ENCODE results near the gene TIMP1.
"Not testable (repeated sequence)": the region's sequence is repeated elsewhere in the genome, so short reads cannot be mapped to it uniquely, and the experiment has no call there.

TIMP1 gene

DNA sequence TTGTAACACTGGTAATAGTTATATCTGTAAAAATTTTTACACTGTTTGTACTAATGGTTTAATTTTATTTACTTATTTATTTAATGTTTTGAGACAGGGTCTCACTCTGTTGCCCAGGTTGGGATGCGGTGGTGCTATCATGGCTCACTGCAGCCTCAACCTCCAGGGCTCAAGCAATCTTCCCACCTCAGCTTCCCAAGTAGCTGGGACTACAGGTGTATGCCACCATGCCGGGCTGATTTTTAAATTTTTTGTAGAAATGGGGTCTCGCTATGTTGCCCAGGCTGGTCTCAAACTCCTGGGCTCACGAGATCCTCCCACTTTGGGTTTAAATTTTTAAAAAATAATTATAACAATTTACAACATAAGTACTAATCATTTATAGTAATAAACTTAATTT lies 20.9 kb downstream of the TIMP1 start:
- DNase-seq (ENCODE audit: low read depth in 3 of 3, low spot score in 1 of 3): not testable (repeated sequence)

DNA sequence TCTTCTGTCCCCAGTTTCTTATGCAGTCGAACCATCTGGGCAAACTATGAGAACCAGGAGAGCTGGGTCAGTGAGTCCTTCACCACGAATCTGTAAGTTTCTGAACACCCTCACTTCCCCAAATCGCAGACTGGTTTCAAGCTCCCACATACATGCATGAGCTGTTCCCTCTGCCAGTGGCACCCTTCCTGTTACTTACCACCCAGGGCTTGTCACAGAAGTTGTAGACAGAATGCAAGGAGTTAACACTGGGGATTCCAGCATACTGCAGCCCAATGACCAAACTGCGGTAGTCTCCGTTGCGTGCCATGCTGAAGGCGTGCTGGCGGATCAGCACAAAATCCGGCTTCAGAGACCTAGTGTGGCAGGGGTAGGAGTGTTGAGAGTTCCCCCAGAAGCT lies 22.8 kb downstream of the TIMP1 start:
- DNase-seq (ENCODE audit: low read depth in 3 of 3, low spot score in 1 of 3): no peak

- no peak for DNase-seq (ENCODE audit: low read depth in 3 of 3, low spot score in 1 of 3)
Measured at GRCh38 chrX:47607091-47607490, 24.9 kb downstream of the TIMP1 start.

DNA sequence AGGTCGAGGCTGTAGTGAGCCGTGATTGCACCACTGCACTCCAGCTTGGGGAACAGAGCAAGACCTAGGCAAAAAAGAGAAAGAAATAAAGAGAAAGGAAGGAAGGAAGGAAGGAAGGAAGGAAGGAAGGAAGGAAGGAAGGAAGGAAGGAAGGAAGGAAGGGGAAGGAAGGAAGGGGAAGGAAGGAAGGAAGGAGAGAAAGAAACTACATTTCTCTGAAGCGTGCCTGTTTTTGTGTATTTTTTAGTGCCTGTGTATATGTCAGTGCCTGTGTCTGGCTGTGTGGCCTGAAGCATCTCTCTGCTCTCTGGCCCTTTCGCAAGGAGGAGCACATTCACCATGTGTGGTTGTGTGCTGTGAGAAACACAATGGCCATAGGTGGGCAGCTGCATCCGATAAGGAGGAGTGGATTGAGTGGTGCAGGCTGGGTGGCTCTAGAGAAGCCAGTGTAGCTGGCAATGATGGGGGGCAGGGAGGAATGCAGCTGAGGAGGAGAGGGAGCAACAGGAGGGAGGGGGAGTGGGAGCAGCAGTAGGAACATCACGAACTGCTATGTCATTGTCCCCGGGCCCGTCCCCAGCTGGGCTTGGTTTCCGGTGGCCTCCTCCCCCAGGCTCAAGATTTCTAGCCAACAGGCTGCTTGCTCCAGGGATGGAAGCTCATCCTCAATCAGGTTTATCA lies 26.0 kb downstream of the TIMP1 start:
- no peak for DNase-seq (ENCODE audit: low read depth in 3 of 3, low spot score in 1 of 3)

DNA sequence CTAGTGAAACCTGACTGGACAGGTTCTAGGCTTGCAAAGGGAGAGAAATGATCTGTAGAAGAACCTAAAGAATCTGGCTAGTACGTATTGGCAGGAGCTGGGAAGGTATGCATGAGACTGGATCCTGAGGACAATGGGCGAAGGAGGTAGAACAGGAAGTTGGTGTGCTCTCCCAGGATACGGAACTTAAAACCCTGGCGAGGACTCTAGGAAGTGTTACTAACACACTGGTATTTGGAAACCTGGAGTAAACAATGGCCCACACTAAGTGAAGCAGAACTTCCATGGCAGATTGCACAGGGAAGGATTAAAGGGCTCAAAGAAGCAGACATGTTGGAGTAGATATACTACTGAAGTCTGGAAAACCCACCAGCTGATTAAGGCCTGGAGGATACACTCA lies 28.3 kb downstream of the TIMP1 start:
- no peak for DNase-seq (ENCODE audit: low read depth in 3 of 3, low spot score in 1 of 3)

- no peak for DNase-seq (ENCODE audit: low read depth in 3 of 3, low spot score in 1 of 3)
Measured at GRCh38 chrX:47611489-47611888, 29.3 kb downstream of the TIMP1 start.

DNA sequence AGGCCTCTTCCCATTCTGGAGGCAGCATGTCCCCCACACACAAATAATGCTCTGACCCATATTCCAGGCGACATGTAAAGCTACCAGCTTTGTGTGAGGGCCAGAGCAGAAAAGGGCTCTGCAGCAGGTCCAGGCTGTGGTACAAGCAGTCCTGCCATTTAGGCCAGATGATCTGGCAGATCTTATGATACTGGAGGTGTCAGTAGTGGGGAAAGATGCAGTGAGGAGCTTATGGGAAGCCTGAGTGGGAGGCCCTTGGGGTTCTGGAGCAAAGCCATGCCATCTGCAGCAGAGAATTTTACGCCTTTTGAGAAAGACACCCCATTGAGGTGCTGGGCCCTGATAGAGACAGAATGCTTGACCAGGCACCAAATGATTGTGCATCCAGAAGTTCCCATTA lies 29.7 kb downstream of the TIMP1 start:
- DNase-seq (ENCODE audit: low read depth in 3 of 3, low spot score in 1 of 3): no peak

- no peak for DNase-seq (ENCODE audit: low read depth in 3 of 3, low spot score in 1 of 3)
Measured at GRCh38 chrX:47612418-47612817, 30.2 kb downstream of the TIMP1 start.

DNA sequence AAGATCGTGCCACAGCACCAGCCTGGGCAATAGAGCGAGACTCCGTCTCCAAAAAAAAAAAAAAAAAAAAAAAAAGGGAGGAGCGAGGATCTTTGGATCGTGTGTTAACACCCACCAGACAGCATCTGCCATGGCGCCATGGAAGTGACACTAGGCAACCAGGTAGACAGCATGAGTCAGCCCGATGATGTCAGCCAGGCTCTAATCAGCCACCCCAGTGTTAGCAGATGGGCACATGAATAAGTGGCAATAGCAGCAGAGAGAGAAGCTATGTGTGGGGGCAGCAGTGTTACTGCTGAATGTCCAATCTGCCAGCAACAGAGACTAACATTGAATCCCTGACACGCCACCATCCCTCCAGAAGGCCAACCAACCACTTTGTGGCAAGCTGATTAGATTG lies 30.8 kb downstream of the TIMP1 start:
- no peak for DNase-seq (ENCODE audit: low read depth in 3 of 3, low spot score in 1 of 3)

GRCh38 chrX:47614618-47615017 lies 32.4 kb downstream of the TIMP1 start:
- no peak for DNase-seq (ENCODE audit: low read depth in 3 of 3, low spot score in 1 of 3)

DNA sequence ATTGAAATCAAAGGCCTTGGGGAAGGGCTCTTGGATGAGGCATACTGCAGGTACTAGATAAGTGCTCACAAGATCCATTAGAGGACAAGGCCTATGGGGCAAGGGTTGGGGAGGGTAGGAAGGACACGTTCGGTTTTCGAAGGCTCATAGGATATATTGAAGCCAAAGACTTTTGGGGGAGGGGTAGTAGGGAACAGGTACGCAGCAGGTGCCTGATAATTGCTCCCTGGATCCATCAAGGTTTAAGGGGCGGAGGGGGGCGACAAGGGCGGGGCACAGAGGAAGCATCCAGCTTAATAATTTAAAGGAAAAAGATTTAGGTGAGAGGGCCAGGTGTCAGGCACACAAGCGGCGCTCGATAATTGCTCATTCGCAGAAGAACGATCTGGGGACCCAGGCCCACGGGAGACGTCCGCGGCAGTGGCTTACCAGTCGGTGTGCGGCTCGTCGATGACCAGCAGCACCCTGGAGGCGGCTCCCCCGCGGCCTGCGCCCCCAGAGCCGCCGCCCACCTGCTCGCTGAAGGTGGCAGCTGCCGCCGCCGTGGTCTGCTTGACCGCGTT lies 36.8 kb downstream of the TIMP1 start:
- no peak for DNase-seq (ENCODE audit: low read depth in 3 of 3, low spot score in 1 of 3)

DNA sequence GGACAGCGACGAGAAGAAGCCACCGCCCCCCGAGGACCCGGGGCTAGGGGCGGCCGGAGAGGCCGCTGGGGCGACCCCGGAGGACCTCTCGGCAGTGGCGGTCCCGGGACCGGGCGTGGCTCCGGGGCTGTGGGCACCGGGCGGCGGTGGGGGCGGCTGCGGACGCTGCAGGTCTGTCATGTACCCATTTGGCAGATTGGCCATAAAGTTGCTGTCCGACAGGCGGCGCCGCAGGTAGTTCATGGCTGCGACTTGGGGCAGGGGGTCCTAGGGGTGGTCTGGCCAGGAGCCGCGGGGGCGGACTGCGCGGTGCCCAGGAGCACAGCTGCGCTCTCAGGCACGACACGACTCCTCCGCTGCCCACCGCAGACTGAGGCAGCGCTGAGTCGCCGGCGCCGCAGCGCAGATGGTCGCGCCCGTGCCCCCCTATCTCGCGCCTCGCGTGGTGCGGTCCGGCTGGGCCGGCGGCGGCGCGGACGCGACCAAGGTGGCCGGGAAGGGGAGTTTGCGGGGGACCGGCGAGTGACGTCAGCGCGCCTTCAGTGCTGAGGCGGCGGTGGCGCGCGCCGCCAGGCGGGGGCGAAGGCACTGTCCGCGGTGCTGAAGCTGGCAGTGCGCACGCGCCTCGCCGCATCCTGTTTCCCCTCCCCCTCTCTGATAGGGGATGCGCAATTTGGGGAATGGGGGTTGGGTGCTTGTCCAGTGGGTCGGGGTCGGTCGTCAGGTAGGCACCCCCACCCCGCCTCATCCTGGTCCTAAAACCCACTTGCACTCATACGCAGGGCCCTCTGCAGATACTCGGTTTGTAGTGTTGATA lies 37.5 kb downstream of the TIMP1 start, which contains the start of gene SYN1:
SYN1 (minus strand) TSS at position 372 of the 817 bp plus-strand sequence; CDS start at position 243, 129 bp downstream.
- DNase-seq (ENCODE audit: low read depth in 3 of 3, low spot score in 1 of 3): peak; percentile 53 to 68 (median 64)

GRCh38 chrX:47620303-47620685 lies 38.1 kb downstream of the TIMP1 start:
- DNase-seq (ENCODE audit: low read depth in 3 of 3, low spot score in 1 of 3): no peak

DNA sequence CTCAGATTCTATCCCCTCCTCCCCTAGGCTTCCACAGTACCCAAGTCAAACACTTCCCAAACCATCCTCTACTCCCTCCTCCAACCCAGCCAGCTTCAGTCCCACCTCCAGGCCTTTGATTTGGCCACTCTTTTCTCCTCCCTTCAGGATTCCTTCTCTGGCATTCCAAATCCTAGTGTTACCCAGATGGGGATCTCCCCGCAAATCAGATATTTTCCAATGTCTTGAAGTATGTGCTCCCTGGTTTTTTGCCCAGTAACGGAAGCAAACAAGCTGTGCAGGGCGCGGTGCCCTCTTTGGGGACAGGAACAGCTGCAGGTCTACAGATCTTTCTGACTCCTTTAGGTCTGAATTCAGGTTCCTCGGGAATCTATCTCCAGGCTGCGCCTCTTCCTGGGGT lies 39.6 kb downstream of the TIMP1 start:
- no peak for DNase-seq (ENCODE audit: low read depth in 3 of 3, low spot score in 1 of 3)

DNA sequence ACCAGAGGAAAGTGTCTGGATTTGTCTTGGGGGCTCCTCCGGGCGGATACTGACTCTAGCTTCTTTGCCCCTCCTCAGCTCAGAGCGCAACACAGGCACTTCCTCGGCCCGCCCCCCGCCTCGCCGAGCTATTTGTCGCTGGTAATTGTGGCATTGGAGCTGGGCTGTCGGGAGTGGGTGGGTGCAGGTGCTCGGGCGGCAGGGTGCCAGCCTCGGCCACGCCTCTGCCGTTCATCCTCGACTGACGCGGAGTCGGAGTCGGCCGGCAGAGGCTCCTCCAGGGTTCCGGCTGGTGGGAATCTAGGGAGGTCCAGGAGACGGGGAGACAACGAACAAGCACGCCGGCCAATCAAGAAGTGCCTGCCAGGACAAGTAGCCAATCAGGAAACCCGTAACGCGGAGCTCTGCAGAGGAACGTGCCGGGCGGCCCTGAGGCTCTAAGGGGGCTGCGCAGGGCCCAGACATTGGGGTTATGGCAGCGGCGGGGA lies 41.3 kb downstream of the TIMP1 start:
- no peak for DNase-seq (ENCODE audit: low read depth in 3 of 3, low spot score in 1 of 3)

DNA sequence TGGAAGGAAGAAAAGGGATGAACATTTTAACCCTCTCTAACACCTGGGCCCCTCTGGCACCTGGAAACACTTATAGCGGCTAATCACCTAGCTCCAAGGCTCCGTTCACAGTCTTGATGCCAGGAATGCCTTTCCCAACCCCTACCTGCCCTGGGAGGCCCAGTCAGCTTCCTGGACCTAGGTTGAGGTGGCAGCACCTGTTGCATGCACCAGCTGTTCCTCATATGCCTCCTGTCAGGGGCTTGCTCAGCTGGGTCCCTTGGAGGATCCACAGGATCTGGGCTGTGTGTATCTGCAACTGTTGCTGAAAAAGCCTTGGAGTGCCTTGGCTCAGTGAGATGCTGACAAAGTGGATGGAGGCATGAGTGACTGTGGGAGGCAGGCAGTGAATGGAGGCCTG lies 43.1 kb downstream of the TIMP1 start:
- DNase-seq (ENCODE audit: low read depth in 3 of 3, low spot score in 1 of 3): no peak

DNA sequence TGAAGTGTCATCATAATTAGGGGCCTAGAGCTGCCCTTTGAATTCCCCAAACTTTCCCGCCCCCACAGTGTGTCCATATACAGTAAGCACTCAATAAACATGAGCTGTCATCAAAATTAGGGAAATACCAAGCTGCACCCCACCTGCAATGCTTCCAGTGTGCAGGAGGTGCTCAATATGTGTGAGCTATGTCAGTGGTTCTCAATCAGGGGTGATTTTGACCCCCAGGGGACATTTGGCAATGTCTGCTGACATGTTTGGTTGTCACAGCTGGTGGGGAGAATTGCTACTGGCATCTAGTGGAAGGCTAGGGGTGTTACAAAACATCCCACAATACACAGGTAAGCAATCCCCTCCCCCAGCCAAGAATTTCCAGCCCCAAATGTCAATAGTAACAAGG lies 46.7 kb downstream of the TIMP1 start:
- DNase-seq (ENCODE audit: low read depth in 3 of 3, low spot score in 1 of 3): no peak

- no peak for DNase-seq (ENCODE audit: low read depth in 3 of 3, low spot score in 1 of 3)
Measured at GRCh38 chrX:47629419-47630200, 47.4 kb downstream of the TIMP1 start, which contains the start of gene CFP. Gene CFP, minus strand, starts transcription at chrX:47629930. Its CDS starts 86 bp downstream, at chrX:47629844.

DNA sequence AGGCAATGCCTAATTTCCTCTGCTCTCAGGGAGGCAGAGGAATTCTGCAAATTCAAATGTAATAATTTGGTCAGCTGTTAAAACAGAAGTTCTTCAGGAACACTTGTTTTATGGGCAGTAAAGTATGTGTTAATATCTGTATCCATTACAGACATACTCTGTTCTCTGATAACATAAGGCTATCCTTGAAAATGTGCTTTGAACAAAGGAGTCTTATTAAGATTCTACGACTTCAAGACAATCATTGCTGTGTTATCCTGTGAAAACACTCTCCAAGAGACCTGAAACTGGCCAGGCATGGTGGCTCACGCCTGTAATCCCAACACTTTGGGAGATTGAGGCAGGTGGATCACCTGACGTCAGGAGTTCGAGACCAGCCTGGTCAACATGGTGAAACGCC lies 49.4 kb downstream of the TIMP1 start:
- DNase-seq (ENCODE audit: low read depth in 3 of 3, low spot score in 1 of 3): no peak

- no peak for DNase-seq (ENCODE audit: low read depth in 3 of 3, low spot score in 1 of 3)
Measured at GRCh38 chrX:47632666-47633065, 50.4 kb downstream of the TIMP1 start.

Data from stimulated activated CD4-positive, alpha-beta T cell treated with anti-CD3 and anti-CD28 coated beads, TNF-alpha, amount 100 ng/mL, for 1 hour (primary cell).